SH-SY5Y (cell line): ENCODE measurements around the gene ST8SIA5.

Experiments used
- GATA2 ChIP-seq: IDR thresholded peaks from 2 replicates; pipeline ENCODE4 v1.6.1; 2011; ENCODE audit warnings: mild to moderate bottlenecking, low read depth, low read length
- GATA3 ChIP-seq: IDR thresholded peaks from 2 replicates; pipeline ENCODE4 v1.6.1; 2011; ENCODE audit warnings: low read depth, mild to moderate bottlenecking, low read length, moderate library complexity

GRCh38 chr18:46754188-46754587, 2.7 kb downstream of the ST8SIA5 start:
- TF ChIP-seq GATA3 (no peak), GATA2 (no peak)
